HepG2 (cell line): ENCODE data around the gene PVR. TPM values are rescaled to one million over a fixed set of nuclear protein-coding genes. Genes with fewer than 3 reads are reported as not detected.

Experiments
- AHR ChIP-seq: IDR thresholded peaks from 2 replicates; pipeline ENCODE4 v1.6.1; 2018; ENCODE audit warnings: missing genetic modification reagents, missing compliant biosample characterization
- LCORL ChIP-seq, 2 experiments: fragments of 450-650 bp in 1 of 2; sonication (generic) in 1 of 2; formaldehyde crosslinking in 1 of 2; IDR thresholded peaks; 2 replicates each; pipeline versions ENCODE4 v1.5.0 to v1.6.1; 2017 to 2020; ENCODE audit warnings: antibody characterized with exemption in 1 of 2, missing genetic modification reagents in 1 of 2
- MAFK ChIP-seq, 2 experiments: IDR thresholded peaks in 1 of 2; conservative IDR thresholded peaks in 1 of 2; 2 replicates each; pipeline ENCODE4 v1.6.1; 2011; ENCODE audit warnings: improper control_type of control experiment in 2 of 2, low read length in 2 of 2
- ONECUT2 ChIP-seq: sonication (generic); formaldehyde crosslinking; IDR thresholded peaks from 2 replicates; pipeline ENCODE4 v1.4.0; 2020; ENCODE audit warnings: missing genetic modification reagents
- PCBP1 ChIP-seq: fragments of 200-400 bp; formaldehyde crosslinking; IDR thresholded peaks from 2 replicates; pipeline ENCODE4 v1.6.1; 2017; ENCODE audit warnings: mild to moderate bottlenecking, low read depth, low read length, borderline replicate concordance
- SALL1 ChIP-seq: sonication (generic); formaldehyde crosslinking; IDR thresholded peaks from 2 replicates; pipeline ENCODE4 v1.8.0; 2022; ENCODE audit warnings: mild to moderate bottlenecking, missing genetic modification reagents
- SMARCC2 ChIP-seq: fragments of 450-650 bp; IDR thresholded peaks from 2 replicates; pipeline ENCODE4 v1.6.1; 2017; ENCODE audit warnings: antibody characterized with exemption, mild to moderate bottlenecking
- SRF ChIP-seq: IDR thresholded peaks from 2 replicates; pipeline ENCODE4 v1.6.1; 2011; ENCODE audit warnings: mild to moderate bottlenecking, low read depth, low read length, moderate library complexity
- ZFP36 ChIP-seq: fragments of 150-350 bp; IDR thresholded peaks from 2 replicates; pipeline ENCODE4 v1.6.1; 2018; ENCODE audit warnings: borderline replicate concordance, low read length, low read depth; ENCODE audit not compliant: partially characterized antibody
- ZFP41 ChIP-seq: sonication (generic); formaldehyde crosslinking; IDR thresholded peaks from 2 replicates; pipeline ENCODE4 v1.4.0; 2020; ENCODE audit warnings: mild to moderate bottlenecking, missing genetic modification reagents, borderline replicate concordance
- ZNF264 ChIP-seq: sonication (generic); formaldehyde crosslinking; IDR thresholded peaks from 2 replicates; pipeline ENCODE4 v1.4.0; 2020; ENCODE audit warnings: missing genetic modification reagents
- ZNF44 ChIP-seq: sonication (generic); formaldehyde crosslinking; IDR thresholded peaks from 2 replicates; pipeline ENCODE4 v1.5.1; 2020; ENCODE audit warnings: mild to moderate bottlenecking, missing genetic modification reagents
- ZNF570 ChIP-seq: sonication (generic); formaldehyde crosslinking; IDR thresholded peaks from 2 replicates; pipeline ENCODE4 v1.4.0; 2020; ENCODE audit warnings: mild to moderate bottlenecking, missing genetic modification reagents, borderline replicate concordance
- ZNF775 ChIP-seq: sonication (generic); formaldehyde crosslinking; IDR thresholded peaks from 2 replicates; pipeline ENCODE4 v1.4.0; 2020; ENCODE audit warnings: missing genetic modification reagents, mild to moderate bottlenecking, moderate library complexity, borderline replicate concordance
- polyA plus RNA-seq, 8 experiments: library from polyadenylated mRNA; depleted of rRNA in 3 of 8; stranded (reverse) in 7 of 8; unstranded in 1 of 8; fragments of >200 nt; fragmentation: Illumina TruSeq in 4 of 8; extraction: Trizol in 4 of 8; gene quantifications; 2 replicates each; pipeline versions ENCODE4 v1.2.1 to v1.2.3, GENCODE V29; 2011 to 2016; ENCODE audit warnings: low read depth in 4 of 8, missing spikeins in 1 of 8, mixed read lengths in 1 of 8; ENCODE audit not compliant: insufficient read depth in 1 of 8
- total RNA-seq, 5 experiments: library from RNA; depleted of rRNA; stranded (reverse); fragments of >200 nt; fragmentation: Illumina TruSeq; extraction: Trizol; gene quantifications; 2 replicates each; pipeline ENCODE4 v1.2.3, GENCODE V29; 2016; ENCODE audit warnings: low read depth in 1 of 5
- TF ChIP-seq, protein P1 (sequence below): sonication (generic); formaldehyde crosslinking; conservative IDR thresholded peaks from 2 replicates; pipeline ENCODE4 v1.4.0; 2020; ENCODE audit warnings: missing genetic modification reagents
- TF ChIP-seq, protein P2 (sequence below): sonication (generic); formaldehyde crosslinking; IDR thresholded peaks from 2 replicates; pipeline ENCODE4 v1.5.0; 2020; ENCODE audit warnings: mild to moderate bottlenecking, missing genetic modification reagents
- TF ChIP-seq, protein P3 (sequence below): sonication (generic); formaldehyde crosslinking; IDR thresholded peaks from 2 replicates; pipeline ENCODE4 v1.4.0; 2020; ENCODE audit warnings: missing genetic modification reagents, mild to moderate bottlenecking, borderline replicate concordance
- TF ChIP-seq, protein P4 (sequence below): IDR thresholded peaks from 2 replicates; pipeline ENCODE4 v1.6.1; 2016; ENCODE audit warnings: mild to moderate bottlenecking, missing biosample characterization, missing genetic modification reagents
- TF ChIP-seq, protein P5 (sequence below): sonication (generic); formaldehyde crosslinking; IDR thresholded peaks from 2 replicates; pipeline ENCODE4 v1.5.0; 2020; ENCODE audit warnings: missing genetic modification reagents

Gene PVR
- total and polyA plus RNA-seq, 2 of the 13 experiments (the other 11 are each of a cell fraction or from before 2014, with no cell fraction given), result 43.4 to 46.6 TPM

DNA sequence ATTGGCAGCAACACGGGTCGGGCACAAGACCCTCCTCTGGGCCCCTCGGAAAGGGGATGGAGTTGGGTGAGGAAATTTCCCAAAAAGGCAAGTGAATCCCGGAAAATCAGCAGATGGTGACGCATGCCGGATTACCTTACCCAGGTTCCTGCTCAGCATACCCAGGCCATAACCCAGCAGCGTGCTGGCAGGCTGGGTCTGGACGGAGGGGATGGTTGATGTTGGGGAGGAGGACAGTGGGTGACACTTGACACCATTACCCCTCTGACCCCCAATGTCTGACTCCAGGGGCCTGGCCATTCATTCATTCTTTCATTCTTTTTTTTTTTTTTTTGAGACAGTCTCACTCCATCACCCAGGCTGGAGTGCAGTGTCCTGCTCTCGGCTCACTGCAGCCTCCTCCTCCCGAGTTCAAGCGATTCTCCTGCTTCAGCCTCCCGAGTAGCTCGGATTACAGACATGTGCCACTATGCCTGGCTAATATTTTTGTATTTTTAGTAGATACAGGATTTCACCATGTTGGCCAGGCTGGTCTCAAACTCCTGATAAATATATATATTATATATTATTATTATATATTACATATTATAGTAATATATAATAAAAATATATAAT is 799 bp downstream of the PVR start (continued):
- TF ChIP-seq, protein P1, sequence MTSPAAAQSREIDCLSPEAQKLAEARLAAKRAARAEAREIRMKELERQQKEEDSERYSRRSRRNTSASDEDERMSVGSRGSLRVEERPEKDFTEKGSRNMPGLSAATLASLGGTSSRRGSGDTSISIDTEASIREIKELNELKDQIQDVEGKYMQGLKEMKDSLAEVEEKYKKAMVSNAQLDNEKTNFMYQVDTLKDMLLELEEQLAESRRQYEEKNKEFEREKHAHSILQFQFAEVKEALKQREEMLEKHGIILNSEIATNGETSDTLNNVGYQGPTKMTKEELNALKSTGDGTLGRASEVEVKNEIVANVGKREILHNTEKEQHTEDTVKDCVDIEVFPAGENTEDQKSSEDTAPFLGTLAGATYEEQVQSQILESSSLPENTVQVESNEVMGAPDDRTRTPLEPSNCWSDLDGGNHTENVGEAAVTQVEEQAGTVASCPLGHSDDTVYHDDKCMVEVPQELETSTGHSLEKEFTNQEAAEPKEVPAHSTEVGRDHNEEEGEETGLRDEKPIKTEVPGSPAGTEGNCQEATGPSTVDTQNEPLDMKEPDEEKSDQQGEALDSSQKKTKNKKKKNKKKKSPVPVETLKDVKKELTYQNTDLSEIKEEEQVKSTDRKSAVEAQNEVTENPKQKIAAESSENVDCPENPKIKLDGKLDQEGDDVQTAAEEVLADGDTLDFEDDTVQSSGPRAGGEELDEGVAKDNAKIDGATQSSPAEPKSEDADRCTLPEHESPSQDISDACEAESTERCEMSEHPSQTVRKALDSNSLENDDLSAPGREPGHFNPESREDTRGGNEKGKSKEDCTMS (CRISPR knock-in tag), result no peak
- TF ChIP-seq SMARCC2 (no peak), ZNF264 (CRISPR knock-in tag) (no peak), AHR (no peak), ZNF570 (CRISPR knock-in tag) (no peak), SALL1 (CRISPR knock-in tag) (peak; percentile 14), PCBP1 (no peak), ZFP36 (no peak), ONECUT2 (CRISPR knock-in tag) (no peak), MAFK (conservative IDR thresholded peaks at IDR 0.05 in 1 of 2, IDR thresholded peaks at IDR 0.05 in 1 of 2; ENCODE audit: low read length in 2 of 2) (no peak), LCORL (IDR thresholded peaks at IDR 0.05) (no peak), LCORL (CRISPR knock-in tag; IDR thresholded peaks at IDR 0.05) (peak; percentile 72), ZNF775 (CRISPR knock-in tag) (0 out of 2 replicates have a peak, but pooled peaks have one; percentile 0), ZNF44 (no peak), ZFP41 (CRISPR knock-in tag) (0 out of 2 replicates have a peak, but pooled peaks have one; percentile 2), SRF (peak; percentile 47; the same call in 1 of the 2 replicates)
- TF ChIP-seq, protein P2, sequence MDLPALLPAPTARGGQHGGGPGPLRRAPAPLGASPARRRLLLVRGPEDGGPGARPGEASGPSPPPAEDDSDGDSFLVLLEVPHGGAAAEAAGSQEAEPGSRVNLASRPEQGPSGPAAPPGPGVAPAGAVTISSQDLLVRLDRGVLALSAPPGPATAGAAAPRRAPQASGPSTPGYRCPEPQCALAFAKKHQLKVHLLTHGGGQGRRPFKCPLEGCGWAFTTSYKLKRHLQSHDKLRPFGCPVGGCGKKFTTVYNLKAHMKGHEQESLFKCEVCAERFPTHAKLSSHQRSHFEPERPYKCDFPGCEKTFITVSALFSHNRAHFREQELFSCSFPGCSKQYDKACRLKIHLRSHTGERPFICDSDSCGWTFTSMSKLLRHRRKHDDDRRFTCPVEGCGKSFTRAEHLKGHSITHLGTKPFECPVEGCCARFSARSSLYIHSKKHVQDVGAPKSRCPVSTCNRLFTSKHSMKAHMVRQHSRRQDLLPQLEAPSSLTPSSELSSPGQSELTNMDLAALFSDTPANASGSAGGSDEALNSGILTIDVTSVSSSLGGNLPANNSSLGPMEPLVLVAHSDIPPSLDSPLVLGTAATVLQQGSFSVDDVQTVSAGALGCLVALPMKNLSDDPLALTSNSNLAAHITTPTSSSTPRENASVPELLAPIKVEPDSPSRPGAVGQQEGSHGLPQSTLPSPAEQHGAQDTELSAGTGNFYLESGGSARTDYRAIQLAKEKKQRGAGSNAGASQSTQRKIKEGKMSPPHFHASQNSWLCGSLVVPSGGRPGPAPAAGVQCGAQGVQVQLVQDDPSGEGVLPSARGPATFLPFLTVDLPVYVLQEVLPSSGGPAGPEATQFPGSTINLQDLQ (CRISPR knock-in tag), result no peak
- TF ChIP-seq, protein P3, sequence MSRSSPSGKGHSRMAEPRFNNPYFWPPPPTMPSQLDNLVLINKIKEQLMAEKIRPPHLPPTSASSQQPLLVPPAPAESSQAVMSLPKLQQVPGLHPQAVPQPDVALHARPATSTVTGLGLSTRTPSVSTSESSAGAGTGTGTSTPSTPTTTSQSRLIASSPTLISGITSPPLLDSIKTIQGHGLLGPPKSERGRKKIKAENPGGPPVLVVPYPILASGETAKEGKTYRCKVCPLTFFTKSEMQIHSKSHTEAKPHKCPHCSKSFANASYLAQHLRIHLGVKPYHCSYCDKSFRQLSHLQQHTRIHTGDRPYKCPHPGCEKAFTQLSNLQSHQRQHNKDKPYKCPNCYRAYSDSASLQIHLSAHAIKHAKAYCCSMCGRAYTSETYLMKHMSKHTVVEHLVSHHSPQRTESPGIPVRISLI, result peak; percentile 63; the same call in 1 of the 2 replicates
- TF ChIP-seq, protein P4, sequence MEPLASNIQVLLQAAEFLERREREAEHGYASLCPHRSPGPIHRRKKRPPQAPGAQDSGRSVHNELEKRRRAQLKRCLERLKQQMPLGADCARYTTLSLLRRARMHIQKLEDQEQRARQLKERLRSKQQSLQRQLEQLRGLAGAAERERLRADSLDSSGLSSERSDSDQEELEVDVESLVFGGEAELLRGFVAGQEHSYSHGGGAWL (CRISPR knock-in tag), result peak; percentile 6; the same call in 1 of the 2 replicates
- TF ChIP-seq, protein P5, sequence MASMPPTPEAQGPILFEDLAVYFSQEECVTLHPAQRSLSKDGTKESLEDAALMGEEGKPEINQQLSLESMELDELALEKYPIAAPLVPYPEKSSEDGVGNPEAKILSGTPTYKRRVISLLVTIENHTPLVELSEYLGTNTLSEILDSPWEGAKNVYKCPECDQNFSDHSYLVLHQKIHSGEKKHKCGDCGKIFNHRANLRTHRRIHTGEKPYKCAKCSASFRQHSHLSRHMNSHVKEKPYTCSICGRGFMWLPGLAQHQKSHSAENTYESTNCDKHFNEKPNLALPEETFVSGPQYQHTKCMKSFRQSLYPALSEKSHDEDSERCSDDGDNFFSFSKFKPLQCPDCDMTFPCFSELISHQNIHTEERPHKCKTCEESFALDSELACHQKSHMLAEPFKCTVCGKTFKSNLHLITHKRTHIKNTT (CRISPR knock-in tag), result no peak
